H1 (cell line): ENCODE data around the gene CXCL12. TPM values are rescaled to one million over a fixed set of nuclear protein-coding genes. Genes with fewer than 3 reads are reported as not detected.

Experiments
- CTCF ChIA-PET: fragments of 300-600 bp; sonication (Branson Sonifier 250); formaldehyde crosslinking; loops from one replicate; lab custom pipeline; 2021; ENCODE audit not compliant: partially characterized antibody; lab: Charles Lee
- POLR2A ChIA-PET: fragments of 300-600 bp; sonication (Branson Sonifier 250); formaldehyde crosslinking; loops from one replicate; lab custom pipeline; 2021; ENCODE audit warnings: inconsistent platforms; ENCODE audit not compliant: partially characterized antibody; lab: Charles Lee
- DNase-seq, 2 experiments: peaks; one replicate each; pipeline versions ENCODE4 v3.0.0 to v3.0.0-alpha.2; 2010 to 2022; ENCODE audit warnings: low spot score in 2 of 2, low read depth in 1 of 2, mixed read lengths in 1 of 2
- FAIRE-seq: peaks from 2 replicates; lab custom pipeline; 2011; peaks lifted over from hg19 to GRCh38; lab: Jason Lieb, UNC
- H2AFZ ChIP-seq: 2 replicates; pipeline ENCODE4 v1.8.1; 2012; ENCODE audit warnings: low read length, inconsistent platforms
- H2AK5ac ChIP-seq: 2 replicates; pipeline ENCODE4 v1.6.1; 2013; ENCODE audit warnings: low read depth, low read length
- H2BK120ac ChIP-seq: replicated peaks from 2 replicates; pipeline ENCODE3; 2013; ENCODE audit warnings: low read depth, low read length, inconsistent platforms
- H2BK12ac ChIP-seq: 2 replicates; pipeline ENCODE4 v1.6.1; 2013; ENCODE audit warnings: low read depth, low read length
- H2BK15ac ChIP-seq: 2 replicates; pipeline ENCODE4 v1.6.1; 2013; ENCODE audit warnings: low read length
- H2BK20ac ChIP-seq: 2 replicates; pipeline ENCODE4 v1.6.1; 2013; ENCODE audit warnings: low read length
- H2BK5ac ChIP-seq: 2 replicates; pipeline ENCODE4 v1.6.1; 2013; ENCODE audit warnings: low read depth, low read length
- H3K14ac ChIP-seq: 2 replicates; pipeline ENCODE4 v1.6.1; 2013; ENCODE audit warnings: inconsistent platforms; ENCODE audit not compliant: insufficient read length
- H3K18ac ChIP-seq: 2 replicates; pipeline ENCODE4 v1.6.1; 2013; ENCODE audit warnings: low read length; ENCODE audit errors: extremely low read depth
- H3K23ac ChIP-seq: 2 replicates; pipeline ENCODE4 v1.6.1; 2013; ENCODE audit warnings: inconsistent platforms; ENCODE audit not compliant: insufficient read length
- H3K23me2 ChIP-seq: 2 replicates; pipeline ENCODE4 v1.6.1; 2013; ENCODE audit warnings: low read depth, low read length
- H3K27ac ChIP-seq: 2 replicates; pipeline ENCODE4 v1.6.1; 2011; ENCODE audit warnings: low read depth, low read length, inconsistent platforms
- H3K27me3 ChIP-seq, 4 experiments: replicated peaks in 1 of 4; 1 replicate in 1 of 4; 2 replicates in 3 of 4; pipeline versions ENCODE4 v1.6.1 to v1.8.1; 2011 to 2013; ENCODE audit warnings: low read length in 3 of 4, mild to moderate bottlenecking in 3 of 4, inconsistent platforms in 2 of 4, mixed read lengths in 2 of 4, moderate library complexity in 1 of 4; ENCODE audit not compliant: control insufficient read depth in 3 of 4, insufficient read depth in 3 of 4; ENCODE audit errors: extremely low read depth in 1 of 4
- H3K36me3 ChIP-seq, 4 experiments: 2 replicates each; pipeline versions ENCODE4 v1.6.1 to v1.8.1; 2011 to 2013; ENCODE audit warnings: mild to moderate bottlenecking in 4 of 4, low read length in 3 of 4, moderate library complexity in 2 of 4, control low read depth in 1 of 4, inconsistent platforms in 1 of 4; ENCODE audit not compliant: insufficient read depth in 4 of 4, control insufficient read depth in 2 of 4
- H3K4ac ChIP-seq: replicated peaks from 2 replicates; pipeline ENCODE3; 2013; ENCODE audit warnings: low read length, low read depth, mixed read lengths, inconsistent platforms; ENCODE audit not compliant: insufficient read length
- H3K4me1 ChIP-seq, 4 experiments: replicated peaks in 1 of 4; 1 replicate in 1 of 4; 2 replicates in 3 of 4; pipeline versions ENCODE4 v1.6.1 to v1.8.1; 2011 to 2013; ENCODE audit warnings: low read length in 3 of 4, inconsistent platforms in 2 of 4, mixed read lengths in 1 of 4; ENCODE audit not compliant: insufficient read depth in 4 of 4, control insufficient read depth in 3 of 4
- H3K4me2 ChIP-seq, 2 experiments: 2 replicates each; pipeline versions ENCODE4 v1.6.1 to v1.8.1; 2011 to 2013; ENCODE audit warnings: low read depth in 2 of 2, low read length in 2 of 2, control low read depth in 1 of 2, inconsistent platforms in 1 of 2, mild to moderate bottlenecking in 1 of 2; ENCODE audit not compliant: insufficient read depth in 1 of 2
- H3K4me3 ChIP-seq, 4 experiments: fragments of 200-600, 300-600 bp in 1 of 4; sonication (generic), shearing (Covaris generic), sonication (Bioruptor Twin) in 1 of 4; 2 replicates each; pipeline versions ENCODE4 v1.5.1 to v1.8.1; 2011 to 2016; ENCODE audit warnings: low read length in 4 of 4, low read depth in 3 of 4, control low read depth in 2 of 4, inconsistent platforms in 2 of 4, mild to moderate bottlenecking in 2 of 4, mixed read lengths in 1 of 4, moderate library complexity in 1 of 4; ENCODE audit not compliant: insufficient read depth in 2 of 4; ENCODE audit errors: extremely low read depth in 1 of 4
- H3K56ac ChIP-seq: replicated peaks from 2 replicates; pipeline ENCODE3; 2013; ENCODE audit warnings: low read depth, mild to moderate bottlenecking, mixed read lengths, low read length, inconsistent platforms; ENCODE audit not compliant: insufficient read length
- H3K79me1 ChIP-seq: 2 replicates; pipeline ENCODE4 v1.6.1; 2013; ENCODE audit warnings: low read depth, low read length, control low read depth
- H3K79me2 ChIP-seq, 2 experiments: 2 replicates each; pipeline versions ENCODE4 v1.6.1 to v1.8.1; 2012 to 2013; ENCODE audit warnings: low read length in 2 of 2, mild to moderate bottlenecking in 2 of 2, inconsistent platforms in 1 of 2; ENCODE audit not compliant: insufficient read depth in 2 of 2, control insufficient read depth in 1 of 2
- H3K9ac ChIP-seq, 4 experiments: replicated peaks in 1 of 4; 1 replicate in 1 of 4; 2 replicates in 3 of 4; pipeline versions ENCODE4 v1.6.1 to v1.8.1; 2011 to 2013; ENCODE audit warnings: low read depth in 3 of 4, low read length in 3 of 4, control low read depth in 2 of 4, mild to moderate bottlenecking in 2 of 4, moderate library complexity in 2 of 4, inconsistent platforms in 1 of 4; ENCODE audit errors: extremely low read depth in 1 of 4
- H3K9me3 ChIP-seq, 2 experiments: 2 replicates each; pipeline versions ENCODE4 v1.6.1 to v1.8.1; 2012 to 2013; ENCODE audit warnings: mild to moderate bottlenecking in 2 of 2, moderate library complexity in 2 of 2, control low read depth in 1 of 2, inconsistent platforms in 1 of 2, low read depth in 1 of 2, low read length in 1 of 2, mixed read lengths in 1 of 2; ENCODE audit not compliant: insufficient read depth in 2 of 2
- H4K20me1 ChIP-seq, 2 experiments: replicated peaks in 1 of 2; 2 replicates each; pipeline versions ENCODE3 to v1.8.1; 2011 to 2013; ENCODE audit warnings: inconsistent platforms in 2 of 2, low read length in 2 of 2, mild to moderate bottlenecking in 1 of 2; ENCODE audit not compliant: insufficient read depth in 2 of 2, control insufficient read depth in 1 of 2
- H4K5ac ChIP-seq: 2 replicates; pipeline ENCODE4 v1.6.1; 2013; ENCODE audit warnings: low read length, low read depth, mixed read lengths, inconsistent platforms; ENCODE audit not compliant: insufficient read length
- H4K8ac ChIP-seq: 2 replicates; pipeline ENCODE4 v1.8.0; 2013; ENCODE audit warnings: mild to moderate bottlenecking, moderate library complexity, low read length, inconsistent platforms; ENCODE audit not compliant: insufficient read depth; ENCODE audit errors: extremely low read depth
- H4K91ac ChIP-seq: replicated peaks from 2 replicates; pipeline ENCODE3; 2013; ENCODE audit warnings: low read length, mixed read lengths, inconsistent platforms; ENCODE audit not compliant: insufficient read length
- BCL11A ChIP-seq, 2 experiments: IDR thresholded peaks; one replicate each; pipeline ENCODE4 v1.6.1; 2011; ENCODE audit warnings: low read depth in 2 of 2, low read length in 2 of 2, mild to moderate bottlenecking in 2 of 2
- CHD1 ChIP-seq: IDR thresholded peaks from 2 replicates; pipeline ENCODE4 v1.6.1; 2012; ENCODE audit warnings: low read depth, low read length, improper control_type of control experiment
- EZH2 ChIP-seq: fragments of 200-600 bp; sonication (generic); IDR thresholded peaks from 2 replicates; pipeline ENCODE4 v1.7.1; 2012; ENCODE audit warnings: low read depth, mild to moderate bottlenecking, moderate library complexity, low read length, inconsistent platforms; ENCODE audit not compliant: severe bottlenecking
- JUND ChIP-seq: IDR thresholded peaks from 2 replicates; pipeline ENCODE4 v1.6.1; 2011; ENCODE audit warnings: mild to moderate bottlenecking, improper control_type of control experiment, low read length
- KDM1A ChIP-seq: fragments of 200-600, 300-600 bp; sonication (generic); IDR thresholded peaks from 2 replicates; pipeline ENCODE4 v1.7.1; 2016; ENCODE audit warnings: mild to moderate bottlenecking, low read length, borderline replicate concordance
- PHF8 ChIP-seq: fragments of 200-600 bp; sonication (generic); conservative IDR thresholded peaks from 2 replicates; pipeline ENCODE4 v1.7.1; 2012; ENCODE audit warnings: low read depth, mild to moderate bottlenecking, inconsistent platforms, low read length, moderate library complexity
- RXRA ChIP-seq: IDR thresholded peaks from 2 replicates; pipeline ENCODE4 v1.6.1; 2011; ENCODE audit warnings: low read depth, mild to moderate bottlenecking, low read length, moderate library complexity; ENCODE audit not compliant: insufficient read depth
- TAF1 ChIP-seq: IDR thresholded peaks from 2 replicates; pipeline ENCODE4 v1.6.1; 2011; ENCODE audit warnings: mild to moderate bottlenecking, low read depth, low read length
- WGBS, 2 experiments: shearing (Covaris generic) in 1 of 2; methylation state at CpG; one replicate each; pipeline versions ENCODE4 v1.1.6 to v1.1.7; 2013 to 2015; ENCODE audit warnings: low lambda C conversion rate in 2 of 2, mixed read lengths in 2 of 2, inconsistent platforms in 1 of 2, low coverage in 1 of 2, missing lambda C conversion rate in 1 of 2; ENCODE audit not compliant: insufficient replicate concordance in 2 of 2, insufficient coverage in 1 of 2, insufficient read length in 1 of 2; ENCODE audit errors: extremely low coverage in 1 of 2, missing lambda C conversion rate in 1 of 2; 5-methylcytosine and 5-hydroxymethylcytosine counted together
- polyA plus RNA-seq, 7 experiments: library from polyadenylated mRNA; depleted of rRNA in 3 of 7; stranded (reverse) in 5 of 7; unstranded in 2 of 7; fragments of >200 nt in 5 of 7; fragments of 200-250 nt in 2 of 7; gene quantifications; 1 replicate in 5 of 7; 2 replicates in 1 of 7; 4 replicates in 1 of 7; pipeline versions ENCODE4 v1.2.1 to v1.2.3, GENCODE V29; 2011 to 2013; ENCODE audit warnings: missing spikeins in 2 of 7, mixed read lengths in 2 of 7
- total RNA-seq: library from RNA; stranded (reverse); fragmentation: NEBNext Ultra II Directional; extraction: Animal tissue kit (Norgen Biotek cat#: 25700); gene quantifications from 2 replicates; pipeline ENCODE4 v1.2.1, GENCODE V29; 2021
- TF ChIP-seq, protein P1 (sequence below): IDR thresholded peaks from 2 replicates; pipeline ENCODE4 v1.6.1; 2011; ENCODE audit warnings: low read length, improper control_type of control experiment
- TF ChIP-seq, protein P2 (sequence below): IDR thresholded peaks from 2 replicates; pipeline ENCODE4 v1.6.1; 2012; ENCODE audit warnings: inconsistent platforms

CXCL12 gene
- total and polyA plus RNA-seq, 2 of the 8 experiments (the other 6 are each of a cell fraction or from before 2014, with no cell fraction given) = 51.4 to 53.8 TPM

DNA sequence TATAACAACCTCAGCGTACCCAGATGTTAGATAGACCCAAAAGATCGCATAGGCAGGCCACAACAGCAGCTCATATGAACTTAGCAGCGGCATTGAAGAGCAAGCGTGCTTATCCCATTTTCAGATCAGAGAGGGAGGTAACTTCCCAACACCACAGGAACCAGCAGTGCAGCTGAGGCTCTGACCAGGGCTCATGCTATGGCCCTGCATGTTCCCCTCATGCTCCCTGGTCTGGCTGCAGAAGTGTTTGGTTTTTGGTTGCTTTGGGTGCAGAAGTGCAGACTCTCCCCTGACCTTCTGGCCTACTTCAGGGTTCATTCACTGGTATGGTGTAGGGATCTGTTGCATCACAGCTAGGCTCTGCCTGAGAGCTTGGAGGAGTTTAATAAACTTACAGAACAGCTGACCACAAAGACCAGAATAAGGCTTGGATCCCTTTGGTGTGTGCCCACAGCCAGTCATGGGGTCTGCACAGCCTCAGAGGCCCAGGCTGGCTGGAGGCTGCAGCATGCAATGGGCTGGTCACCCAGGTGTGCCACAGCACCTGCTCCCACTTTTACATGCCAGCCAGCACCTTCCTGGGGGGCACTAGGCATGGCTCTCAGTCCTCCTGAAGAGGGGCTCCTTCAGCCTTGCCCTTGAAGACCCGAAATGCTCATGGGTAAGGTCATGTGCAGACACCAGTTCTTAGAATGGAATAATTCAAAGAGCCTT lies 9.1 kb upstream of the CXCL12 start:
- no peak overlapping the region for H2BK15ac ChIP-seq
- H3K4me3 ChIP-seq = no peak overlapping the region
- H3K36me3 ChIP-seq = no peaks in the 10 kb centered on the region
- H3K79me1 ChIP-seq = no peaks in the 10 kb centered on the region
- H2BK20ac ChIP-seq = no peak overlapping the region
- peaks cover 5% of the 10 kb centered on the region; the same call in 1 of the 2 replicates for H3K23me2 ChIP-seq
- no peak overlapping the region for H2AK5ac ChIP-seq
- H3K4me1 ChIP-seq = peaks cover 2 to 15% (median 10%) of the 10 kb centered on the region in 4 experiments; a peak in 6 of 7 replicates
- H3K23ac ChIP-seq = peak overlapping the region; percentile 39
- H3K27me3 ChIP-seq = no peaks in the 10 kb centered on the region; a peak in 1 of 7 replicates
- no peaks in the 10 kb centered on the region for H3K79me2 ChIP-seq
- no peak for DNase-seq
- H2BK120ac ChIP-seq = no peak overlapping the region
- WGBS, 2 experiments = 91% methylated on average over 4 of the region's 5 CpGs; no CpG with 5 or more reads in 1 of the 2 experiments
- H4K91ac ChIP-seq = peak overlapping the region; percentile 41
- H3K9me3 ChIP-seq = no peaks in the 10 kb centered on the region
- no peak overlapping the region for H2AFZ ChIP-seq
- H3K27ac ChIP-seq = no peak overlapping the region
- no peak overlapping the region for H3K4me2 ChIP-seq
- H4K8ac ChIP-seq = no peak overlapping the region
- no peak overlapping the region for H3K14ac ChIP-seq
- H3K18ac ChIP-seq = no peak overlapping the region
- H3K4ac ChIP-seq = no peak overlapping the region
- no peak overlapping the region for H3K9ac ChIP-seq
- FAIRE-seq = no peak
- CTCF ChIA-PET = interaction anchor here (0.6 to 1.9 kb wide), 7 partner anchors 12 to 704 kb away, joined by 3 to 6 read pairs (median 3); no protein-coding TSS in a partner anchor
- no peak overlapping the region for H3K56ac ChIP-seq
- no peak overlapping the region for H2BK5ac ChIP-seq
- POLR2A ChIA-PET = interaction anchor here (1.1 to 1.6 kb wide), 2 partner anchors 23 kb away, joined by 3 to 4 read pairs; no protein-coding TSS in a partner anchor
- H4K20me1 ChIP-seq = peaks cover 0 to 4% of the 10 kb centered on the region in 2 experiments
- peak overlapping the region; percentile 68; the same call in 1 of the 2 replicates for H2BK12ac ChIP-seq
- H4K5ac ChIP-seq = no peak overlapping the region
- TF ChIP-seq RXRA = no peak
- no peak for TF ChIP-seq JUND
- TF ChIP-seq, protein P1, sequence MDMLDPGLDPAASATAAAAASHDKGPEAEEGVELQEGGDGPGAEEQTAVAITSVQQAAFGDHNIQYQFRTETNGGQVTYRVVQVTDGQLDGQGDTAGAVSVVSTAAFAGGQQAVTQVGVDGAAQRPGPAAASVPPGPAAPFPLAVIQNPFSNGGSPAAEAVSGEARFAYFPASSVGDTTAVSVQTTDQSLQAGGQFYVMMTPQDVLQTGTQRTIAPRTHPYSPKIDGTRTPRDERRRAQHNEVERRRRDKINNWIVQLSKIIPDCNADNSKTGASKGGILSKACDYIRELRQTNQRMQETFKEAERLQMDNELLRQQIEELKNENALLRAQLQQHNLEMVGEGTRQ = no peak
- TF ChIP-seq KDM1A = no peak
- TF ChIP-seq CHD1 = no peak
- no peak for TF ChIP-seq BCL11A (IDR thresholded peaks at IDR 0.05; ENCODE audit: low read depth in 2 of 2, low read length in 2 of 2)
- TF ChIP-seq, protein P2, sequence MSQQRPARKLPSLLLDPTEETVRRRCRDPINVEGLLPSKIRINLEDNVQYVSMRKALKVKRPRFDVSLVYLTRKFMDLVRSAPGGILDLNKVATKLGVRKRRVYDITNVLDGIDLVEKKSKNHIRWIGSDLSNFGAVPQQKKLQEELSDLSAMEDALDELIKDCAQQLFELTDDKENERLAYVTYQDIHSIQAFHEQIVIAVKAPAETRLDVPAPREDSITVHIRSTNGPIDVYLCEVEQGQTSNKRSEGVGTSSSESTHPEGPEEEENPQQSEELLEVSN = no peak
- no peak for TF ChIP-seq EZH2
- no peak for TF ChIP-seq TAF1
- no peak for TF ChIP-seq PHF8
